Measurements from ENCODE around the gene THAP11.

GRCh38 chr16:67834242-67834614, 7.9 kb upstream of the THAP11 start:
- TF ChIP-seq POLR2A (IDR thresholded peaks at IDR 0.05; ENCODE audit: low read depth, low read length) (no peak), POLR2AphosphoS5 (IDR thresholded peaks at IDR 0.05; ENCODE audit: low read depth, low read length) (no peak), TAF1 (IDR thresholded peaks at IDR 0.05; ENCODE audit: borderline replicate concordance, low read depth, low read length) (no peak)
